Measurements from ENCODE around the gene LPP. TPM values are rescaled to one million over a fixed set of nuclear protein-coding genes. Genes with fewer than 3 reads are reported as not detected.

LPP gene
- polyA plus RNA-seq, 3 donors = 14.1 to 23.2 (median 15.3) TPM

DNA sequence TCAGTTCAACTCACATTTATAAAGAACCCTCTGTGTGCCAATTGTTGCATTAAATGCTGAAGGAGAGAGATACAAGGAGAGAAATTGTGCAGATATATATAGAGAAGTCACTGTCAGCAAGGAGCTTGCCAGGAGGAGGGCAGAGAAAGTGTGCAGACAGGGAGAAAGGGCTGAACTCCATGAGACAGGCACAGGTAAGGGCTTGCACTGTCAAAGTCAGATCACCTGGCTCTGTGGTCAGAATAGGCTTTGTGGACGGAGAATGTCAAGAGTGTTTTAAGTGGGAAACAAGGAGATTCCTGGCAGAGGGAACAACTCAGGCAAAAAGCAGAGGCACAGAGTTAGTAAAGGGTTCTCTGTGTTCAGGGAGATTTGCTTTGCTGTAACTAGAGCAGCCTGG, 714.8 kb downstream of the LPP start:
- H3K9me3 Mint-ChIP-seq = peaks cover 0 to 2% (median 0%) of the 10 kb centered on the region in 7 donors
- DNase-seq = no peak
- H3K36me3 Mint-ChIP-seq = peaks cover 30 to 34% of the 10 kb centered on the region in 2 donors
- H3K4me3 Mint-ChIP-seq = no peak overlapping the region
- intact Hi-C loops (cut with micrococcal nuclease) = no loop called here
- Histone ChIP-seq H3K27me3 (ENCODE audit: control insufficient read depth in 2 of 2, insufficient read depth in 2 of 2, low read length in 2 of 2) (no peaks in the 10 kb centered on the region), H3K9me3 (replicated peaks in 1 of 2; ENCODE audit: control insufficient read depth in 1 of 2, insufficient read depth in 1 of 2, low read length in 2 of 2) (no peaks in the 10 kb centered on the region), H3K79me2 (ENCODE audit: insufficient read depth, low read length) (no peaks in the 10 kb centered on the region), H3K36me3 (replicated peaks in 1 of 2; ENCODE audit: control insufficient read depth in 1 of 2, insufficient read depth in 2 of 2, low read length in 2 of 2) (peaks cover 0 to 27% of the 10 kb centered on the region in 2 donors), H3K4me3 (replicated peaks in 1 of 3; ENCODE audit: low read depth in 2 of 3, low read length in 3 of 3) (no peak overlapping the region), H3K4me1 (ENCODE audit: control insufficient read depth in 1 of 2, insufficient read depth in 2 of 2, low read length in 2 of 2) (peaks cover 0 to 6% of the 10 kb centered on the region in 2 donors), H3K9ac (ENCODE audit: insufficient read depth, low read length, poor library complexity, severe bottlenecking) (no peak overlapping the region), H4K20me1 (ENCODE audit: insufficient read depth, low read length) (no peaks in the 10 kb centered on the region), H3K27ac (ENCODE audit: low read depth in 1 of 2, low read length in 2 of 2) (no peak overlapping the region), H3K4me2 (replicated peaks; ENCODE audit: extremely low read depth, low read length, poor library complexity, severe bottlenecking) (no peak overlapping the region), H2AFZ (ENCODE audit: insufficient read depth, low read depth, low read length, poor library complexity, severe bottlenecking) (no peak overlapping the region)
- peak overlapping the region in 2 of 7 donors; percentile 1 to 74 for H3K27ac Mint-ChIP-seq
- 89% methylated on average over 1 of the region's 1 CpG for WGBS (ENCODE audit: insufficient coverage)
- peaks cover 14% of the 10 kb centered on the region for H3K4me1 Mint-ChIP-seq
- TF ChIP-seq, protein P1, sequence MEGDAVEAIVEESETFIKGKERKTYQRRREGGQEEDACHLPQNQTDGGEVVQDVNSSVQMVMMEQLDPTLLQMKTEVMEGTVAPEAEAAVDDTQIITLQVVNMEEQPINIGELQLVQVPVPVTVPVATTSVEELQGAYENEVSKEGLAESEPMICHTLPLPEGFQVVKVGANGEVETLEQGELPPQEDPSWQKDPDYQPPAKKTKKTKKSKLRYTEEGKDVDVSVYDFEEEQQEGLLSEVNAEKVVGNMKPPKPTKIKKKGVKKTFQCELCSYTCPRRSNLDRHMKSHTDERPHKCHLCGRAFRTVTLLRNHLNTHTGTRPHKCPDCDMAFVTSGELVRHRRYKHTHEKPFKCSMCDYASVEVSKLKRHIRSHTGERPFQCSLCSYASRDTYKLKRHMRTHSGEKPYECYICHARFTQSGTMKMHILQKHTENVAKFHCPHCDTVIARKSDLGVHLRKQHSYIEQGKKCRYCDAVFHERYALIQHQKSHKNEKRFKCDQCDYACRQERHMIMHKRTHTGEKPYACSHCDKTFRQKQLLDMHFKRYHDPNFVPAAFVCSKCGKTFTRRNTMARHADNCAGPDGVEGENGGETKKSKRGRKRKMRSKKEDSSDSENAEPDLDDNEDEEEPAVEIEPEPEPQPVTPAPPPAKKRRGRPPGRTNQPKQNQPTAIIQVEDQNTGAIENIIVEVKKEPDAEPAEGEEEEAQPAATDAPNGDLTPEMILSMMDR (IDR thresholded peaks at IDR 0.05) = no peak
- peaks cover 0 to 2% (median 2%) of the 10 kb centered on the region in 3 donors for H3K27me3 Mint-ChIP-seq (ENCODE audit: low read depth in 3 of 3)

DNA sequence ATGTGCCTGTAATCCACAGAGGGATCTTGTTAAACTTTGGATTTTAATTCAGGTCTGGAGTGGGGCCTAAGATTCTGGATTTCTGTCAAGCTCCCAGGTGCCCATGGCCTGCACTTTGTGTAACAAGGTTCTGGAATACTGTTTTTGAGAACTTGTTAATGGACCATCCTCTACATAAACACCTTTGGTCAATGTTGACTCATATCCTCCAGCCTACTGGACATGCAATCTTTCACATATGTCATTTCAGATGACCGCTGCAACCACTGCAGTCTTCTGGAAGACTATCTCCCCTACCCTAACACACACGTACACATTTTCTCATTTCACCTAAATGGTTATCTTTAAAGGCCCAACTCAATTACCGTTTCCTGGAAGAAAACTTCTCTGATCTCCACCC, 715.7 kb downstream of the LPP start:
- intact Hi-C loops (cut with micrococcal nuclease) = no loop called here
- WGBS (ENCODE audit: insufficient coverage) = 82% methylated on average over 2 of the region's 3 CpGs

More for the DNA sequence above, 715.7 kb downstream of the LPP start:
- H3K79me2 ChIP-seq (ENCODE audit: insufficient read depth, low read length) = no peaks in the 10 kb centered on the region
- DNase-seq = no peak
- Mint-ChIP-seq H3K36me3 (peaks cover 38 to 40% of the 10 kb centered on the region in 2 donors), H3K4me3 (no peak overlapping the region), H3K4me1 (peaks cover 14% of the 10 kb centered on the region), H3K27me3 (ENCODE audit: low read depth in 3 of 3) (peaks cover 0 to 2% (median 2%) of the 10 kb centered on the region in 3 donors), H3K9me3 (peaks cover 0 to 2% (median 0%) of the 10 kb centered on the region in 7 donors), H3K27ac (no peak overlapping the region)
- peaks cover 0 to 6% of the 10 kb centered on the region in 2 donors for H3K4me1 ChIP-seq (ENCODE audit: control insufficient read depth in 1 of 2, insufficient read depth in 2 of 2, low read length in 2 of 2)
- H3K9ac ChIP-seq (ENCODE audit: insufficient read depth, low read length, poor library complexity, severe bottlenecking) = no peak overlapping the region
- no peak overlapping the region for H3K4me3 ChIP-seq (replicated peaks in 1 of 3; ENCODE audit: low read depth in 2 of 3, low read length in 3 of 3)
- H3K36me3 ChIP-seq (replicated peaks in 1 of 2; ENCODE audit: control insufficient read depth in 1 of 2, insufficient read depth in 2 of 2, low read length in 2 of 2) = peaks cover 5 to 35% of the 10 kb centered on the region in 2 donors
- H3K27ac ChIP-seq (ENCODE audit: low read depth in 1 of 2, low read length in 2 of 2) = no peak overlapping the region
- H4K20me1 ChIP-seq (ENCODE audit: insufficient read depth, low read length) = no peaks in the 10 kb centered on the region
- H2AFZ ChIP-seq (ENCODE audit: insufficient read depth, low read depth, low read length, poor library complexity, severe bottlenecking) = no peak overlapping the region
- H3K4me2 ChIP-seq (replicated peaks; ENCODE audit: extremely low read depth, low read length, poor library complexity, severe bottlenecking) = no peak overlapping the region
- TF ChIP-seq, protein P1 (IDR thresholded peaks at IDR 0.05) = no peak
- H3K27me3 ChIP-seq (ENCODE audit: control insufficient read depth in 2 of 2, insufficient read depth in 2 of 2, low read length in 2 of 2) = no peaks in the 10 kb centered on the region
- no peaks in the 10 kb centered on the region for H3K9me3 ChIP-seq (replicated peaks in 1 of 2; ENCODE audit: control insufficient read depth in 1 of 2, insufficient read depth in 1 of 2, low read length in 2 of 2)

All from CD14-positive monocyte (primary cell).